Breast epithelium (tissue), 4 donors: ENCODE data around the gene ELL. TPM values are rescaled to one million over a fixed set of nuclear protein-coding genes. Genes with fewer than 3 reads are reported as not detected.
A peak's percentile ranks its signal among the peaks of the same experiment; 100 is the strongest.

ENCODE experiments used
- DNase-seq, 2 donors: peaks; one replicate each; pipeline ENCODE4 v3.0.0-alpha.2; 2019; ENCODE audit warnings: low spot score in 2 of 2
- H3K27ac ChIP-seq, 2 donors: fragments of 200-600 bp; sonication (generic) in 1 of 2; one replicate each; pipeline ENCODE4 v1.5.1; 2016 to 2019; ENCODE audit warnings: mild to moderate bottlenecking in 1 of 2
- H3K27me3 ChIP-seq, 2 donors: fragments of 200-600 bp; sonication (generic) in 1 of 2; one replicate each; pipeline versions ENCODE4 v1.5.1 to v1.6.0; 2017 to 2019; ENCODE audit warnings: control low read depth in 1 of 2, mild to moderate bottlenecking in 1 of 2
- H3K36me3 ChIP-seq: fragments of 200-600 bp; one replicate; pipeline ENCODE4 v1.5.1; 2019
- H3K4me1 ChIP-seq, 2 donors: fragments of 200-600 bp; sonication (generic); one replicate each; pipeline ENCODE4 v1.5.1; 2016 to 2019; ENCODE audit warnings: control low read depth in 1 of 2
- H3K4me3 ChIP-seq, 3 donors: fragments of 200-600 bp; sonication (generic); 1 replicate in 2 of 3; 2 replicates in 1 of 3; pipeline ENCODE4 v1.5.1; 2016 to 2019; ENCODE audit warnings: mild to moderate bottlenecking in 3 of 3, moderate library complexity in 2 of 3
- H3K9me3 ChIP-seq, 2 donors: fragments of 200-600 bp; sonication (generic) in 1 of 2; one replicate each; pipeline ENCODE4 v1.5.1; 2016 to 2019; ENCODE audit warnings: control low read depth in 1 of 2
- POLR2A ChIP-seq: fragments of 450-650 bp; IDR thresholded peaks from one replicate; pipeline ENCODE4 v1.6.1; 2016; ENCODE audit warnings: antibody characterized with exemption, mild to moderate bottlenecking, moderate library complexity
- POLR2AphosphoS5 ChIP-seq, 3 donors: sonication (generic); formaldehyde crosslinking; IDR thresholded peaks; one replicate each; pipeline ENCODE4 v1.6.1; 2017; ENCODE audit warnings: antibody characterized with exemption in 3 of 3
- intact Hi-C: fragments of 100-400 bp; cut with DNase I; formaldehyde crosslinking; loops from one replicate; pipeline ENCODE4 v1.15.1; 2023; ENCODE audit warnings: low total_unique reads
- total RNA-seq, 3 donors: library from RNA; depleted of rRNA; stranded (reverse); fragments of >200 nt; gene quantifications; one replicate each; pipeline ENCODE4 v1.1.0, GENCODE V29; 2016
- TF ChIP-seq, protein P1 (sequence below), 3 donors: fragments of 450-650 bp; IDR thresholded peaks; one replicate each; pipeline ENCODE4 v1.5.1; 2016 to 2017; ENCODE audit warnings: antibody characterized with exemption in 3 of 3, mild to moderate bottlenecking in 3 of 3, moderate library complexity in 3 of 3

Gene ELL
- total RNA-seq, 3 donors from 2014 or later = 13.0 to 22.3 (median 15.7) TPM

DNA sequence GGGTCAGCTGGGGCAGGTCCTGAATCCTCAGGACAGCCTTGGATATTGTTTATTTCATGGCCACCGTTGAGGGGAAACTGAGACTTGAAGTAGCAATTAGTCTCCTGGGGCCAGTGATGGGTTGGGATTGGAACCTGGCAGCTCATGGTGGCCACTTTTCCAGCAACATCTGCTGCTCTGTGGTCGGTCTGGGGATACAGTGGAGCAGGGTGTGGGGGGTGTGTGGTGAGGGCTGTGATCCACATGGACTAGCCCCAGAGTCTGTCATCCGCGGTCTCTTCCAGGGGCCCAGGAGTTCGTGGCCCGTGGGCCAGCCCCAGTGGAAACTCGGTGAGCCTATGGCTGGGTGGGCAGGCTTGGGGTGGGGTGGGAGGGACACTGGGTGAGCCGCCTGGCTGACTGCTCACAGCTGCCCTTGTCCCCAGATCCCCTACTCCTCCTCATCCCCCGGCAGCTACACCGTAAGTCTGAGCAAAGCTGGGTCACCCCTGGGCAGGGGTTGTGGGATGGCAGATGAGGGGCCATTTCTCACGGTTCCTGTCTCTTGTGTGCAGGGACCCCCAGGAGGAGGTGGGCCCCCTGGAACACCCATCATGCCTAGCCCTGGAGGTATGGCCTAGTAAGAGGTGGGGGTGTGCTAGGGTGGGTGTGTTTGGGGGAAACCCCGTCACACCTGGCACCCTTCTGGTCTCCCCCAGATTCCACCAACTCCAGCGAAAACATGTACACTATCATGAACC, 89.4 kb downstream of the ELL start:
- intact Hi-C loops = no loop called here
- Histone ChIP-seq H3K27me3 (no peaks in the 10 kb centered on the region), H3K4me3 (peak overlapping the region in 2 of 3 donors; percentile 58 to 72), H3K36me3 (no peaks in the 10 kb centered on the region), H3K9me3 (no peaks in the 10 kb centered on the region), H3K4me1 (peaks cover 0 to 20% of the 10 kb centered on the region in 2 donors), H3K27ac (peak overlapping the region; percentile 72 to 86)
- DNase-seq = no peak
- no peak for TF ChIP-seq POLR2A
- TF ChIP-seq, protein P1, sequence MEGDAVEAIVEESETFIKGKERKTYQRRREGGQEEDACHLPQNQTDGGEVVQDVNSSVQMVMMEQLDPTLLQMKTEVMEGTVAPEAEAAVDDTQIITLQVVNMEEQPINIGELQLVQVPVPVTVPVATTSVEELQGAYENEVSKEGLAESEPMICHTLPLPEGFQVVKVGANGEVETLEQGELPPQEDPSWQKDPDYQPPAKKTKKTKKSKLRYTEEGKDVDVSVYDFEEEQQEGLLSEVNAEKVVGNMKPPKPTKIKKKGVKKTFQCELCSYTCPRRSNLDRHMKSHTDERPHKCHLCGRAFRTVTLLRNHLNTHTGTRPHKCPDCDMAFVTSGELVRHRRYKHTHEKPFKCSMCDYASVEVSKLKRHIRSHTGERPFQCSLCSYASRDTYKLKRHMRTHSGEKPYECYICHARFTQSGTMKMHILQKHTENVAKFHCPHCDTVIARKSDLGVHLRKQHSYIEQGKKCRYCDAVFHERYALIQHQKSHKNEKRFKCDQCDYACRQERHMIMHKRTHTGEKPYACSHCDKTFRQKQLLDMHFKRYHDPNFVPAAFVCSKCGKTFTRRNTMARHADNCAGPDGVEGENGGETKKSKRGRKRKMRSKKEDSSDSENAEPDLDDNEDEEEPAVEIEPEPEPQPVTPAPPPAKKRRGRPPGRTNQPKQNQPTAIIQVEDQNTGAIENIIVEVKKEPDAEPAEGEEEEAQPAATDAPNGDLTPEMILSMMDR (IDR thresholded peaks at IDR 0.05) = no peak
- TF ChIP-seq POLR2AphosphoS5 (IDR thresholded peaks at IDR 0.05) = no peak

DNA sequence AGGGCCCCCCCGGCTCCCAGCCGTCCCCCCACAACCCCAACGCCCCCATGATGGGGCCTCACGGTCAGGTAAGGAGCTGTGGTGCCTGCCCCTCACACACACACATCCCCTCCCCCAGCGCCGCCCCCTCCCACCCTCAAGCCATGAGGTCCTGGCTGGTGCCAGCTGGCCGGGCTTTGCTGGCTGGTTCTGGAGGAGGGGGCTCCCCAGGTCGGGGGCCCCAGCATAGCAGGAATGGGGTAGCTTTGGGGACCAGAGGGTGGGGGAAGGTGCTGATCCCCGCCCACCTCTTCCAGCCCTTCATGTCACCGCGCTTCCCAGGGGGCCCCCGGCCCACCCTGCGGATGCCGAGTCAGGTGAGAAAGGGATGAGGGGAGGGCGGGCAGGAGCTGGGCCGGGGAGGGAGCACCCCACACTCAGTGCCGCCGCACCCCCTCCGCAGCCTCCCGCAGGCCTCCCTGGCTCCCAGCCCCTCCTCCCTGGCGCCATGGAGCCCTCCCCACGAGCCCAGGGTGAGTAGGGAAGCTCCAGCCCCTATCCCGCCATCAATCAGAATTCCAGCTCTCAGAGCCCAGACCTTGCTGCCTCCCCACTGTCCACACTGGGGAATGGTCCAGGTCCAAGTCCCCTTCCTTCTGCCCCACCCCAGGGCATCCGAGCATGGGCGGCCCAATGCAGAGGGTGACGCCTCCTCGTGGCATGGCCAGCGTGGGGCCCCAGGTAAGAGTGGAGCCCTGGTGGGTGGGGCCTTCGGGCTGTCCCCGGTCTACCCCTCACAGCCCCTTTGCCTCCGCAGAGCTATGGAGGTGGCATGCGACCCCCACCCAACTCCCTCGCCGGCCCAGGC, 90.3 kb downstream of the ELL start:
- Histone ChIP-seq H3K4me1 (peaks cover 0 to 14% of the 10 kb centered on the region in 2 donors), H3K4me3 (no peak overlapping the region), H3K9me3 (no peaks in the 10 kb centered on the region), H3K27ac (no peak overlapping the region), H3K36me3 (no peaks in the 10 kb centered on the region), H3K27me3 (no peaks in the 10 kb centered on the region)
- DNase-seq = no peak
- intact Hi-C loops = no loop called here
- TF ChIP-seq, protein P1 (IDR thresholded peaks at IDR 0.05) = no peak
- TF ChIP-seq POLR2AphosphoS5 (IDR thresholded peaks at IDR 0.05) (no peak), POLR2A (no peak)

DNA sequence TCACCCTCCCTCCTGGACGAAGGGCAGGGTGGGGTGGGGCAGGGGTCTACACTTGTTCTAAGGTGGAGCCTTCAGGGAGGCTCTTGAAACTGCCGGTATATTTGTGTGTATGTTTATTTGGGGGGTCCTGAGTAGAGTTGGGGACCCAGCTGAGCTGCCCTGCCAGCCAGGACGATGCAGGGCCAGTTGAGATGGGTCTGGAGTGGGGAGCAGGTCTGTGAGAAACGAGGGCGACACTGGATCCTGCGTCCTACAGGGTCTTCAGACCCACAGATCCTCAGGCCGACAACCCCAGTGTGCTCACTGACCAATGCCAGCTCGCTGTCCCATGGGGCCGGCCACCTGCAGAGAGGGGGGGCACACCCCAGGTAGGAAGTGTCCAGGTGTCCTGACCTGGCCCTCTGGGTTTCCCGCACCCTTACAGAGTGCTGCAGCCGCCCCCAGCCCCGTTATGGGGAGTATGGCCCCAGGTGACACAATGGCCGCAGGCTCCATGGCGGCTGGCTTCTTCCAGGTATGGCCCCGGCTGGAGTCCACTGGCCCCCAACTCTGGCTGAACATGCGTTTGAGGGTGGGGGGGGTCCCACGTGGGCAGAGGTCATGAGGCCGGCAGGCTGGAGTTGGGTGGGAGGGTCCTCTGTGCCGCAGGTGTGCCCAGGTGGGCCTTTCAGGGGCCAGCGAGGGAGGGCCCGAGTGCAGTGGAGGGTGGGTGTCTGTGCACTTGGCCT, 91.3 kb downstream of the ELL start:
- TF ChIP-seq POLR2AphosphoS5 (IDR thresholded peaks at IDR 0.05) (no peak), POLR2A (no peak)
- TF ChIP-seq, protein P1 (IDR thresholded peaks at IDR 0.05) = no peak
- intact Hi-C loops = no loop called here
- no peak for DNase-seq
- H3K36me3 ChIP-seq = no peaks in the 10 kb centered on the region
- H3K9me3 ChIP-seq = no peaks in the 10 kb centered on the region
- no peak overlapping the region for H3K4me3 ChIP-seq
- H3K27ac ChIP-seq = peak overlapping the region in 1 of 2 donors; percentile 82
- H3K4me1 ChIP-seq = peaks cover 0 to 14% of the 10 kb centered on the region in 2 donors
- H3K27me3 ChIP-seq = no peaks in the 10 kb centered on the region

DNA sequence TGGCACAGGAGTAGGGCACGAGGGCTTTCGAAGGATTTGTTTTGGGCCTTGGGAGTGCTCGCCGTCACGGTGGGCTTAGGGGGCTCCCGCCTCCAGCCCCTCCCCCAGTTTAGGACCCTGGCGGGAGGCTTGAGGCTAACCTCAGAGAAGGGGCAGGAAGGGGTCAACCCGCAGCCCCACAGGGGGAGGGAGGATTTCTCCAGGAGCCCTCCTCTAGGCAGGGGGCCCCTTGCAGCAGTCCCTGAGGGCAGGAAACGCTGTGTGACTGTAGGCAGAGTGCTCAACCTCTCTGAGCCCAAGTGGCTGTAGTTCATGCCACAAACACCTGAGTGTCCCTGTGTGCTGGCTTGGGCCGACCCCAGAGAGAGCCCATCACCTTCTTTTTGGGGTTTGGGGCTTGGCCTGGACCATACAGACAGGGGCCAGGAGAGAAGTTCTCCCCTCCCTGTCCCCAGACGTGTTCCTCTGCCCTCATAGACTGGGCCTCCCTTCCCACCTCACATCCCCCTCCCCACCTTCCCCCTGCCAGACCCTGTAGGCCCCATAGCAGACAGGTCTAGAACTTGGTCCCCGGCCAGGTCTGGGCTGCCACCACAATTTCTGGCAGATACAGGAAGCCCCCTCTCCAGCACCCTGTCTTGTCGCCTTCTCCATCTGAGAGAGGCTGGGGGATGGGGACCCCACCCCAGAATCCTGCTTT, 92.0 kb downstream of the ELL start:
- Histone ChIP-seq H3K27ac (peak overlapping the region in 1 of 2 donors; percentile 82), H3K9me3 (no peaks in the 10 kb centered on the region), H3K4me3 (no peak overlapping the region), H3K27me3 (no peaks in the 10 kb centered on the region), H3K4me1 (peaks cover 0 to 14% of the 10 kb centered on the region in 2 donors), H3K36me3 (no peaks in the 10 kb centered on the region)
- intact Hi-C loops = no loop called here
- DNase-seq = no peak
- TF ChIP-seq POLR2AphosphoS5 (IDR thresholded peaks at IDR 0.05) = no peak
- TF ChIP-seq, protein P1 (IDR thresholded peaks at IDR 0.05) = no peak
- TF ChIP-seq POLR2A = no peak
